HT-29 (cell line): ENCODE results near the gene ATP10A. TPM values are rescaled to one million over a fixed set of nuclear protein-coding genes. Genes with fewer than 3 reads are reported as not detected.
A peak's percentile ranks its signal among the peaks of the same experiment; 100 is the strongest.

Source experiments
- DNase-seq: peaks from one replicate; pipeline ENCODE4 v3.0.0-alpha.2; 2015; ENCODE audit warnings: low spot score
- total RNA-seq: library from RNA; depleted of rRNA; stranded (reverse); fragments of >200 nt; shearing (Covaris generic); gene quantifications from 2 replicates; pipeline ENCODE4 v1.2.3, GENCODE V29; 2014

Gene ATP10A
- total RNA-seq, 1 experiment from 2014 or later = not detected

GRCh38 chr15:25701721-25702465 is 161.2 kb downstream of the ATP10A start:
- no peak for DNase-seq

GRCh38 chr15:25700916-25701315 is 162.2 kb downstream of the ATP10A start:
- no peak for DNase-seq

- DNase-seq = no peak
Observed at GRCh38 chr15:25697586-25697985, 165.5 kb downstream of the ATP10A start.

- DNase-seq = no peak
Observed at GRCh38 chr15:25695875-25696760, 167.0 kb downstream of the ATP10A start.

- no peak for DNase-seq
Observed at GRCh38 chr15:25694823-25695312, 168.3 kb downstream of the ATP10A start.

- no peak for DNase-seq
Observed at GRCh38 chr15:25694239-25694584, 168.9 kb downstream of the ATP10A start.

GRCh38 chr15:25693321-25694238 is 169.5 kb downstream of the ATP10A start:
- DNase-seq = peak; percentile 56

- peak; percentile 33 for DNase-seq
Observed at GRCh38 chr15:25691544-25692430, 171.3 kb downstream of the ATP10A start.

- no peak for DNase-seq
Observed at GRCh38 chr15:25690673-25691543, 172.2 kb downstream of the ATP10A start.

- DNase-seq = no peak
Observed at GRCh38 chr15:25689592-25689991, 173.5 kb downstream of the ATP10A start.

- DNase-seq = no peak
Observed at GRCh38 chr15:25688166-25688565, 175.0 kb downstream of the ATP10A start.

GRCh38 chr15:25687689-25688088 is 175.4 kb downstream of the ATP10A start:
- DNase-seq = no peak

- DNase-seq = no peak
Observed at GRCh38 chr15:25687276-25687675, 175.9 kb downstream of the ATP10A start.

- DNase-seq = no peak
Observed at GRCh38 chr15:25686780-25687179, 176.3 kb downstream of the ATP10A start.

- no peak for DNase-seq
Observed at GRCh38 chr15:25684521-25685431, 178.4 kb downstream of the ATP10A start.

- no peak for DNase-seq
Observed at GRCh38 chr15:25683911-25684310, 179.2 kb downstream of the ATP10A start.

GRCh38 chr15:25683415-25683814 is 179.7 kb downstream of the ATP10A start:
- no peak for DNase-seq

- DNase-seq = no peak
Observed at GRCh38 chr15:25682340-25682739, 180.8 kb downstream of the ATP10A start.

GRCh38 chr15:25680686-25681025 is 182.5 kb downstream of the ATP10A start:
- DNase-seq = no peak
